IMR-90 (cell line): Measurements from ENCODE around the gene CDKN1C. TPM values are rescaled to one million over a fixed set of nuclear protein-coding genes. Genes with fewer than 3 reads are reported as not detected.

Experiments used
- ATAC-seq: fragments of 200-7000 bp; cut with Tn5 transposase; 2 replicates; pipeline ENCODE4 v1.9.1; 2020; ENCODE audit warnings: low read depth, mild to moderate bottlenecking, moderate library complexity
- BruUV-seq: library from RNA; stranded (reverse); fragments of 400-500 nt; replicated peaks from 2 replicates; lab custom pipeline; 2021; lab: Mats Ljungman, UMichigan
- CTCF ChIA-PET: fragments of 300-600 bp; formaldehyde crosslinking; extraction: SDS; loops from one replicate; lab custom pipeline; 2021; ENCODE audit warnings: antibody characterized with exemption; lab: Yijun Ruan, JAX
- POLR2A ChIA-PET: fragments of 300-600 bp; sonication (Branson Sonifier 250); formaldehyde crosslinking; loops from one replicate; lab custom pipeline; 2022; ENCODE audit warnings: antibody characterized with exemption; ENCODE audit not compliant: unreplicated experiment; lab: Charles Lee
- DNase-seq: peaks from one replicate; pipeline ENCODE4 v3.0.0; 2013
- H2AFZ ChIP-seq: replicated peaks from 2 replicates; pipeline ENCODE3; 2013; ENCODE audit warnings: low read length, mild to moderate bottlenecking; ENCODE audit not compliant: poor library complexity
- H2AK5ac ChIP-seq: 2 replicates; pipeline ENCODE4 v1.6.1; 2013; ENCODE audit warnings: low read depth, low read length, inconsistent platforms
- H2AK9ac ChIP-seq: replicated peaks from 2 replicates; pipeline ENCODE3; 2013; ENCODE audit warnings: mild to moderate bottlenecking, low read depth, low read length, moderate library complexity; ENCODE audit not compliant: poor library complexity
- H2BK120ac ChIP-seq: 2 replicates; pipeline ENCODE4 v1.6.1; 2013; ENCODE audit warnings: low read depth, low read length, inconsistent platforms
- H2BK15ac ChIP-seq: 3 replicates; pipeline ENCODE4 v1.6.1; 2013; ENCODE audit warnings: low read depth, low read length, inconsistent platforms
- H2BK20ac ChIP-seq: 2 replicates; pipeline ENCODE4 v1.6.1; 2013; ENCODE audit warnings: low read depth, mild to moderate bottlenecking, inconsistent platforms, low read length, moderate library complexity
- H2BK5ac ChIP-seq: 2 replicates; pipeline ENCODE4 v1.6.1; 2013; ENCODE audit warnings: mild to moderate bottlenecking, low read depth, low read length, inconsistent platforms; ENCODE audit not compliant: poor library complexity, severe bottlenecking
- H3K14ac ChIP-seq: replicated peaks from 2 replicates; pipeline ENCODE4 v1.6.1; 2013; ENCODE audit warnings: low read depth, low read length, inconsistent platforms
- H3K18ac ChIP-seq: 2 replicates; pipeline ENCODE4 v1.6.1; 2013; ENCODE audit warnings: low read depth, low read length, control low read depth
- H3K23ac ChIP-seq: 2 replicates; pipeline ENCODE4 v1.6.1; 2013; ENCODE audit warnings: low read depth, low read length, inconsistent platforms
- H3K27ac ChIP-seq: 2 replicates; pipeline ENCODE4 v1.5.1; 2013; ENCODE audit warnings: mild to moderate bottlenecking, control low read depth, low read length; ENCODE audit not compliant: insufficient read depth
- H3K27me3 ChIP-seq: 2 replicates; pipeline ENCODE4 v1.6.1; 2013; ENCODE audit warnings: low read length; ENCODE audit not compliant: control insufficient read depth, insufficient read depth
- H3K36me3 ChIP-seq: 2 replicates; pipeline ENCODE4 v1.6.1; 2013; ENCODE audit warnings: low read length, mixed read lengths; ENCODE audit not compliant: control insufficient read depth, insufficient read depth
- H3K4ac ChIP-seq: 2 replicates; pipeline ENCODE4 v1.6.1; 2013; ENCODE audit warnings: low read depth, low read length, inconsistent platforms
- H3K4me1 ChIP-seq: 2 replicates; pipeline ENCODE4 v1.6.1; 2013; ENCODE audit warnings: low read length, mixed read lengths; ENCODE audit not compliant: control insufficient read depth, insufficient read depth
- H3K4me2 ChIP-seq: 2 replicates; pipeline ENCODE4 v1.6.1; 2013; ENCODE audit warnings: low read depth, mild to moderate bottlenecking, control low read depth, low read length, moderate library complexity
- H3K4me3 ChIP-seq: 2 replicates; pipeline ENCODE4 v1.5.1; 2013; ENCODE audit warnings: low read depth, mild to moderate bottlenecking, control low read depth, low read length, moderate library complexity; ENCODE audit not compliant: insufficient read depth
- H3K56ac ChIP-seq: 2 replicates; pipeline ENCODE4 v1.6.1; 2013; ENCODE audit warnings: low read length, inconsistent platforms; ENCODE audit not compliant: insufficient read depth; ENCODE audit errors: extremely low read depth
- H3K79me1 ChIP-seq, 2 experiments: 2 replicates each; pipeline ENCODE4 v1.6.1; 2013; ENCODE audit warnings: low read length in 2 of 2, inconsistent platforms in 1 of 2, low read depth in 1 of 2
- H3K9ac ChIP-seq: 2 replicates; pipeline ENCODE4 v1.6.1; 2013; ENCODE audit warnings: low read depth, low read length, control low read depth
- H3K9me1 ChIP-seq: 2 replicates; pipeline ENCODE4 v1.6.1; 2013; ENCODE audit warnings: low read length, inconsistent platforms; ENCODE audit not compliant: insufficient read depth
- H3K9me3 ChIP-seq: 2 replicates; pipeline ENCODE4 v1.6.1; 2013; ENCODE audit warnings: low read length; ENCODE audit not compliant: control insufficient read depth, insufficient read depth
- H4K20me1 ChIP-seq: 2 replicates; pipeline ENCODE4 v1.6.1; 2013; ENCODE audit warnings: low read length, inconsistent platforms; ENCODE audit not compliant: insufficient read depth
- H4K5ac ChIP-seq: 2 replicates; pipeline ENCODE4 v1.6.1; 2013; ENCODE audit warnings: mild to moderate bottlenecking, low read depth, low read length, control low read depth
- H4K8ac ChIP-seq, 2 experiments: 2 replicates each; pipeline ENCODE4 v1.6.1; 2013; ENCODE audit warnings: low read depth in 2 of 2, low read length in 2 of 2, control low read depth in 1 of 2, inconsistent platforms in 1 of 2
- H4K91ac ChIP-seq: 2 replicates; pipeline ENCODE4 v1.6.1; 2013; ENCODE audit warnings: low read depth, low read length, inconsistent platforms; ENCODE audit not compliant: insufficient read depth
- BHLHE40 ChIP-seq: fragments of 150-350 bp; IDR thresholded peaks from 2 replicates; pipeline ENCODE4 v1.6.1; 2016; ENCODE audit warnings: mild to moderate bottlenecking, low read depth, low read length
- CHD1 ChIP-seq: IDR thresholded peaks from 2 replicates; pipeline ENCODE4 v1.6.1; 2012; ENCODE audit warnings: low read depth, low read length, improper control_type of control experiment
- CTCF ChIP-seq: conservative IDR thresholded peaks from 2 replicates; pipeline ENCODE4 v1.5.1; 2012; ENCODE audit warnings: mild to moderate bottlenecking, low read depth, low read length, improper control_type of control experiment
- ELK1 ChIP-seq: fragments of 150-350 bp; IDR thresholded peaks from 2 replicates; pipeline ENCODE4 v1.6.1; 2016; ENCODE audit warnings: low read depth, mild to moderate bottlenecking, low read length, moderate library complexity, borderline replicate concordance
- MXI1 ChIP-seq: IDR thresholded peaks from 2 replicates; pipeline ENCODE4 v1.6.1; 2012; ENCODE audit warnings: low read depth, mild to moderate bottlenecking, low read length, moderate library complexity, borderline replicate concordance
- NFE2L2 ChIP-seq: fragments of 150-350 bp; IDR thresholded peaks from 2 replicates; pipeline ENCODE4 v1.6.1; 2016; ENCODE audit warnings: low read depth, mild to moderate bottlenecking, low read length
- POLR2A ChIP-seq: IDR thresholded peaks from 2 replicates; pipeline ENCODE4 v1.6.1; 2012; ENCODE audit warnings: mild to moderate bottlenecking, low read depth, low read length
- RCOR1 ChIP-seq: IDR thresholded peaks from 2 replicates; pipeline ENCODE4 v1.6.1; 2012; ENCODE audit warnings: mild to moderate bottlenecking, low read length, improper control_type of control experiment; ENCODE audit not compliant: insufficient replicate concordance
- RFX5 ChIP-seq: IDR thresholded peaks from 2 replicates; pipeline ENCODE4 v1.8.0; 2012; ENCODE audit warnings: low read depth, mild to moderate bottlenecking, low read length, moderate library complexity
- SMC3 ChIP-seq: fragments of 150-350 bp; IDR thresholded peaks from 2 replicates; pipeline ENCODE4 v1.6.1; 2016; ENCODE audit warnings: low read depth, mild to moderate bottlenecking, antibody characterized with exemption, low read length, moderate library complexity
- USF2 ChIP-seq: fragments of 150-350 bp; IDR thresholded peaks from 2 replicates; pipeline ENCODE4 v1.6.1; 2017; ENCODE audit warnings: mild to moderate bottlenecking, antibody characterized with exemption, low read length, low read depth
- WGBS, 2 experiments: methylation state at CpG; one replicate each; pipeline versions ENCODE4 v1.1.5 to v1.1.7; 2013; ENCODE audit warnings: missing lambda C conversion rate in 2 of 2; ENCODE audit not compliant: insufficient read length in 1 of 2; ENCODE audit errors: extremely low coverage in 2 of 2; 5-methylcytosine and 5-hydroxymethylcytosine counted together
- dilution Hi-C: fragments of 300-500 bp; cut with HindIII; formaldehyde crosslinking; loops from one replicate; pipeline ENCODE4 v1.14.3; 2018; ENCODE audit warnings: low sequenced_read_pairs; ENCODE audit not compliant: unreplicated experiment
- in situ Hi-C: fragments of 300-500 bp; cut with MboI; formaldehyde crosslinking; loops from 3 replicates; pipeline ENCODE4 v1.14.3; 2019; ENCODE audit warnings: low sequenced_read_pairs, inconsistent platforms, mixed read lengths
- intact Hi-C: fragments of 100-400 bp; cut with micrococcal nuclease; formaldehyde crosslinking; loops from 2 replicates; pipeline ENCODE4 v1.10.0; 2022
- polyA plus RNA-seq, 3 experiments: library from polyadenylated mRNA; depleted of rRNA; stranded (reverse); fragments of >200 nt; gene quantifications; 2 replicates each; pipeline ENCODE4 v1.2.3, GENCODE V29; 2012; ENCODE audit warnings: low replicate concordance in 1 of 3
- total RNA-seq: library from RNA; depleted of rRNA; stranded (reverse); fragments of >200 nt; gene quantifications from 2 replicates; pipeline ENCODE4 v1.2.3, GENCODE V29; 2012

CDKN1C gene
- total and polyA plus RNA-seq, 2 of the 4 experiments (the other 2 are of a cell fraction), result 1.6 to 3.0 TPM

- Histone ChIP-seq H4K91ac (no peak overlapping the region), H3K9me3 (no peaks in the 10 kb centered on the region), H3K23ac (no peak overlapping the region), H2AK5ac (no peak overlapping the region), H4K20me1 (no peaks in the 10 kb centered on the region), H3K79me1 (peaks cover 0 to 7% of the 10 kb centered on the region in 2 experiments; a peak in 1 of 4 replicates), H3K9ac (no peak overlapping the region), H2BK20ac (no peak overlapping the region), H3K18ac (no peak overlapping the region), H3K4me2 (no peak overlapping the region), H3K56ac (no peak overlapping the region), H2AK9ac (peak overlapping the region; percentile 55), H3K4me3 (no peak overlapping the region), H3K14ac (no peak overlapping the region), H3K27me3 (no peaks in the 10 kb centered on the region), H2BK120ac (no peak overlapping the region), H3K4ac (no peak overlapping the region), H2AFZ (no peak overlapping the region), H3K27ac (no peak overlapping the region), H2BK5ac (no peak overlapping the region), H3K9me1 (peaks cover 11% of the 10 kb centered on the region), H4K8ac (no peak overlapping the region), H3K36me3 (no peaks in the 10 kb centered on the region), H3K4me1 (peaks cover 16% of the 10 kb centered on the region), H2BK15ac (no peak overlapping the region), H4K5ac (no peak overlapping the region)
- no TSS peak for BruUV-seq
- ChIA-PET POLR2A (no interaction called here), CTCF (no interaction called here)
- DNase-seq (no peak), ATAC-seq (no peak)
- in situ Hi-C loops, result no loop called here
- intact Hi-C loops, result no loop called here
- dilution Hi-C loops, result no loop called here
- 92% methylated on average over 5 of the region's 20 CpGs; no CpG with 5 or more reads in 1 of the 2 experiments for WGBS, 2 experiments
- TF ChIP-seq ELK1 (no peak), MXI1 (no peak), RFX5 (no peak), SMC3 (no peak), CTCF (no peak), USF2 (no peak), CHD1 (no peak), BHLHE40 (no peak), RCOR1 (no peak), NFE2L2 (no peak), POLR2A (no peak)
Measured at GRCh38 chr11:2916114-2916891, 30.7 kb upstream of the CDKN1C start.
